HuH-7.5 (cell line): ENCODE measurements around the gene MED26.

ENCODE experiments used
- DNase-seq: peaks from one replicate; pipeline ENCODE4 v3.0.0; 2011; ENCODE audit warnings: low spot score

The MED26 gene

GRCh38 chr19:16650821-16651220 is 22.8 kb upstream of the MED26 start:
- no peak for DNase-seq

- DNase-seq, result no peak
Observed at GRCh38 chr19:16649734-16650133, 21.7 kb upstream of the MED26 start.

- DNase-seq, result no peak
Observed at GRCh38 chr19:16645140-16645539, 17.1 kb upstream of the MED26 start.

- no peak for DNase-seq
Observed at GRCh38 chr19:16641695-16642094, 13.7 kb upstream of the MED26 start.

- DNase-seq, result no peak
Observed at GRCh38 chr19:16640951-16641350, 12.9 kb upstream of the MED26 start.

- DNase-seq, result no peak
Observed at GRCh38 chr19:16638666-16639065, 10.7 kb upstream of the MED26 start.

- DNase-seq, result no peak
Observed at GRCh38 chr19:16637535-16637934, 9.5 kb upstream of the MED26 start.

- no peak for DNase-seq
Observed at GRCh38 chr19:16631465-16631864, 3.5 kb upstream of the MED26 start.

GRCh38 chr19:16628984-16629691 is 1.1 kb upstream of the MED26 start:
- DNase-seq, result no peak

GRCh38 chr19:16627928-16628182 is 149 bp downstream of the MED26 start:
- DNase-seq, result no peak

GRCh38 chr19:16627193-16627927 is 644 bp downstream of the MED26 start:
- no peak for DNase-seq

- no peak for DNase-seq
Observed at GRCh38 chr19:16626796-16627192, 1.2 kb downstream of the MED26 start.

GRCh38 chr19:16625163-16625958 is 2.6 kb downstream of the MED26 start:
- DNase-seq, result no peak

- DNase-seq, result no peak
Observed at GRCh38 chr19:16624236-16624635, 3.8 kb downstream of the MED26 start.

- no peak for DNase-seq
Observed at GRCh38 chr19:16623576-16623975, 4.4 kb downstream of the MED26 start.

- DNase-seq, result no peak
Observed at GRCh38 chr19:16623066-16623465, 4.9 kb downstream of the MED26 start.

GRCh38 chr19:16621165-16621800 is 6.7 kb downstream of the MED26 start:
- no peak for DNase-seq

GRCh38 chr19:16620584-16620983 is 7.4 kb downstream of the MED26 start:
- no peak for DNase-seq

GRCh38 chr19:16620018-16620417 is 8.0 kb downstream of the MED26 start:
- no peak for DNase-seq

GRCh38 chr19:16619457-16619856 is 8.5 kb downstream of the MED26 start:
- DNase-seq, result no peak

- DNase-seq, result no peak
Observed at GRCh38 chr19:16618248-16618647, 9.8 kb downstream of the MED26 start.

GRCh38 chr19:16615808-16616207 is 12.2 kb downstream of the MED26 start:
- DNase-seq, result no peak

GRCh38 chr19:16614941-16615340 is 13.1 kb downstream of the MED26 start:
- DNase-seq, result no peak
